Transverse colon (tissue), 4 donors: ENCODE measurements around the gene C1orf52. TPM values are rescaled to one million over a fixed set of nuclear protein-coding genes. Genes with fewer than 3 reads are reported as not detected.

Source experiments
- DNase-seq: peaks from one replicate; pipeline ENCODE4 v3.0.0-alpha.2; 2019
- H3K27ac ChIP-seq, 4 donors: fragments of 200-600 bp; sonication (generic); 2 replicates each; pipeline ENCODE4 v1.5.1; 2016 to 2018; ENCODE audit warnings: inconsistent platforms in 4 of 4
- H3K27me3 ChIP-seq: fragments of 200-600 bp; sonication (generic); 2 replicates; pipeline ENCODE4 v1.5.1; 2017; ENCODE audit warnings: inconsistent platforms
- H3K36me3 ChIP-seq, 4 donors: fragments of 200-600 bp; sonication (generic); 2 replicates each; pipeline ENCODE4 v1.5.1; 2017 to 2019; ENCODE audit warnings: inconsistent platforms in 4 of 4
- H3K4me1 ChIP-seq, 4 donors: fragments of 200-600 bp; sonication (generic); 2 replicates each; pipeline ENCODE4 v1.5.1; 2017 to 2020; ENCODE audit warnings: inconsistent platforms in 4 of 4
- H3K4me3 ChIP-seq, 4 donors: fragments of 200-600 bp; sonication (generic); 1 replicate in 1 of 4; 2 replicates in 3 of 4; pipeline versions ENCODE4 v1.5.1 to v1.6.1; 2017 to 2019; ENCODE audit warnings: inconsistent platforms in 4 of 4
- H3K9me3 ChIP-seq, 2 donors: fragments of 200-600 bp; sonication (generic); 2 replicates each; pipeline ENCODE4 v1.5.1; 2017 to 2019; ENCODE audit warnings: inconsistent platforms in 2 of 2
- EP300 ChIP-seq: sonication (generic); formaldehyde crosslinking; IDR thresholded peaks from one replicate; pipeline ENCODE4 v1.6.1; 2017; ENCODE audit warnings: antibody characterized with exemption, low read depth
- POLR2A ChIP-seq: fragments of 450-650 bp; IDR thresholded peaks from one replicate; pipeline ENCODE4 v1.6.1; 2016; ENCODE audit warnings: antibody characterized with exemption, mild to moderate bottlenecking, moderate library complexity
- POLR2AphosphoS5 ChIP-seq, 3 donors: sonication (generic); formaldehyde crosslinking; IDR thresholded peaks; one replicate each; pipeline ENCODE4 v1.6.1; 2016; ENCODE audit warnings: antibody characterized with exemption in 3 of 3
- WGBS, 2 donors: methylation state at CpG; one replicate each; pipeline ENCODE4 v1.1.5; 2018; ENCODE audit warnings: low coverage in 1 of 2; 5-methylcytosine and 5-hydroxymethylcytosine counted together
- in situ Hi-C, 4 donors: fragments of 200-750 bp; cut with MboI; loops; one replicate each; pipeline versions ENCODE4 v1.15.0 to v1.15.1; 2017; ENCODE audit warnings: low sequenced_read_pairs in 3 of 4, low pct_ligation_motif_present in 1 of 4, low pct_unique_long_range_greater_than_20kb in 1 of 4
- intact Hi-C: fragments of 100-400 bp; cut with DNase I; formaldehyde crosslinking; loops from one replicate; pipeline ENCODE4 v1.15.1; 2023; ENCODE audit warnings: low total_unique reads
- total RNA-seq, 4 donors: library from RNA; depleted of rRNA; stranded (reverse); fragments of >200 nt; gene quantifications; one replicate each; pipeline ENCODE4 v1.1.0, GENCODE V29; 2016
- TF ChIP-seq, protein P1 (sequence below), 5 experiments: fragments of 200-600 bp in 3 of 5; fragments of 450-650 bp in 2 of 5; sonication (generic) in 3 of 5; IDR thresholded peaks; 1 replicate in 2 of 5; 2 replicates in 3 of 5; pipeline ENCODE4 v1.5.1; 2016 to 2017; ENCODE audit warnings: antibody characterized with exemption in 5 of 5, inconsistent platforms in 3 of 5, mild to moderate bottlenecking in 2 of 5, moderate library complexity in 1 of 5

The C1orf52 gene
- total RNA-seq, 4 donors from 2014 or later, result 7.4 to 42.6 (median 14.9) TPM

DNA sequence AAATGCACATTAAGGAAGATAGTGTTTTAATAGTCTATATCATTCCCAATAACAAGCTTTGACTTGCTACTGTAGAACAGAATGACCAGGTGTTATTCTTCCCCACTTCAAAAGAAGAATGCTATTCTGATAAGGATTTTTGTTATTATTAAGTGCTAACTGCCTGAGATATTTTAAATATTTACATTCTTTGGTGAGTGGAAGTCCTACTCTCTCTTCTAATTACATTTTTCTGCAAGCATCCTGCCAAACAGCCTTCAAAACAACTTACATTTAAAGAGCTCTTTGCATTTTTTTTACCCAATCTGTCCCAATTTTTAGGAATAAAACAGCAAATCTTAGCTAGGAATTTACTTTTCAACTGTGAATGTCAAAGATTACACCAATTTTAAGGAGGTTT, 35.2 kb downstream of the C1orf52 start:
- intact Hi-C loops (no loop called here), in situ Hi-C loops (no loop called here)
- H3K4me3 ChIP-seq, result no peak overlapping the region
- H3K27ac ChIP-seq, result peak overlapping the region; percentile 34 to 70 (median 50)
- DNase-seq, result no peak
- no peaks in the 10 kb centered on the region for H3K36me3 ChIP-seq
- H3K27me3 ChIP-seq, result no peaks in the 10 kb centered on the region
- H3K9me3 ChIP-seq, result no peaks in the 10 kb centered on the region
- TF ChIP-seq, protein P1, sequence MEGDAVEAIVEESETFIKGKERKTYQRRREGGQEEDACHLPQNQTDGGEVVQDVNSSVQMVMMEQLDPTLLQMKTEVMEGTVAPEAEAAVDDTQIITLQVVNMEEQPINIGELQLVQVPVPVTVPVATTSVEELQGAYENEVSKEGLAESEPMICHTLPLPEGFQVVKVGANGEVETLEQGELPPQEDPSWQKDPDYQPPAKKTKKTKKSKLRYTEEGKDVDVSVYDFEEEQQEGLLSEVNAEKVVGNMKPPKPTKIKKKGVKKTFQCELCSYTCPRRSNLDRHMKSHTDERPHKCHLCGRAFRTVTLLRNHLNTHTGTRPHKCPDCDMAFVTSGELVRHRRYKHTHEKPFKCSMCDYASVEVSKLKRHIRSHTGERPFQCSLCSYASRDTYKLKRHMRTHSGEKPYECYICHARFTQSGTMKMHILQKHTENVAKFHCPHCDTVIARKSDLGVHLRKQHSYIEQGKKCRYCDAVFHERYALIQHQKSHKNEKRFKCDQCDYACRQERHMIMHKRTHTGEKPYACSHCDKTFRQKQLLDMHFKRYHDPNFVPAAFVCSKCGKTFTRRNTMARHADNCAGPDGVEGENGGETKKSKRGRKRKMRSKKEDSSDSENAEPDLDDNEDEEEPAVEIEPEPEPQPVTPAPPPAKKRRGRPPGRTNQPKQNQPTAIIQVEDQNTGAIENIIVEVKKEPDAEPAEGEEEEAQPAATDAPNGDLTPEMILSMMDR (IDR thresholded peaks at IDR 0.05), result no peak
- TF ChIP-seq POLR2AphosphoS5 (IDR thresholded peaks at IDR 0.05), result no peak
- no peak for TF ChIP-seq EP300
- no peak for TF ChIP-seq POLR2A
- peaks cover 7 to 25% (median 21%) of the 10 kb centered on the region in 4 donors for H3K4me1 ChIP-seq

- no peak for DNase-seq
- Histone ChIP-seq H3K4me3 (no peak overlapping the region), H3K9me3 (no peaks in the 10 kb centered on the region), H3K4me1 (peaks cover 7 to 25% (median 21%) of the 10 kb centered on the region in 4 donors), H3K27me3 (no peaks in the 10 kb centered on the region), H3K36me3 (no peaks in the 10 kb centered on the region), H3K27ac (peak overlapping the region in 2 of 4 donors; percentile 6 to 70)
- intact Hi-C loops (no loop called here), in situ Hi-C loops (no loop called here)
- TF ChIP-seq, protein P1 (IDR thresholded peaks at IDR 0.05), result no peak
- TF ChIP-seq EP300 (no peak), POLR2A (no peak), POLR2AphosphoS5 (IDR thresholded peaks at IDR 0.05) (no peak)
- WGBS, 2 donors, result 73 to 83% methylated on average over 5 of the region's 5 CpGs
These were observed 36.1 kb downstream of the C1orf52 start for GRCh38 chr1:85223334-85223733.

GRCh38 chr1:85220756-85221201, 38.7 kb downstream of the C1orf52 start:
- Histone ChIP-seq H3K27me3 (no peaks in the 10 kb centered on the region), H3K9me3 (no peaks in the 10 kb centered on the region), H3K27ac (peak overlapping the region; percentile 26 to 74 (median 74)), H3K4me1 (peaks cover 7 to 22% (median 19%) of the 10 kb centered on the region in 4 donors), H3K36me3 (no peaks in the 10 kb centered on the region), H3K4me3 (no peak overlapping the region)
- no peak for DNase-seq
- in situ Hi-C loops, result no loop called here
- 50 to 55% methylated on average over 7 of the region's 7 CpGs for WGBS, 2 donors
- TF ChIP-seq POLR2AphosphoS5 (IDR thresholded peaks at IDR 0.05), result peak in 1 of 3 donors; percentile 54
- peak; percentile 86 for TF ChIP-seq EP300
- TF ChIP-seq POLR2A, result no peak
- TF ChIP-seq, protein P1 (IDR thresholded peaks at IDR 0.05), result no peak
- intact Hi-C loops, result no loop called here

- intact Hi-C loops, result no loop called here
- WGBS, 2 donors, result 74 to 100% methylated on average over 1 to 2 of the region's 2 CpGs
- peaks cover 7 to 15% (median 12%) of the 10 kb centered on the region in 4 donors for H3K4me1 ChIP-seq
- H3K9me3 ChIP-seq, result no peaks in the 10 kb centered on the region
- no peaks in the 10 kb centered on the region for H3K27me3 ChIP-seq
- DNase-seq, result no peak
- TF ChIP-seq POLR2AphosphoS5 (IDR thresholded peaks at IDR 0.05) (no peak), POLR2A (no peak), EP300 (no peak)
- TF ChIP-seq, protein P1 (IDR thresholded peaks at IDR 0.05), result no peak
- in situ Hi-C loops, result no loop called here
- no peaks in the 10 kb centered on the region for H3K36me3 ChIP-seq
- H3K27ac ChIP-seq, result peak overlapping the region; percentile 26 to 74 (median 74)
- H3K4me3 ChIP-seq, result no peak overlapping the region
These were observed 39.4 kb downstream of the C1orf52 start for GRCh38 chr1:85219853-85220610.
